GM12874 (cell line): Measurements from ENCODE around the gene GTPBP2.

Source experiments
- CTCF ChIP-seq: IDR thresholded peaks from 2 replicates; pipeline ENCODE4 v1.5.1; 2011; ENCODE audit warnings: low read depth, mild to moderate bottlenecking, control low read depth, low read length, moderate library complexity; ENCODE audit not compliant: insufficient read depth

The GTPBP2 gene

GRCh38 chr6:43623880-43624785 lies 4.9 kb downstream of the GTPBP2 start:
- TF ChIP-seq CTCF: no peak

- no peak for TF ChIP-seq CTCF
Measured at GRCh38 chr6:43622541-43622940, 6.5 kb downstream of the GTPBP2 start.

GRCh38 chr6:43621836-43622180 lies 7.3 kb downstream of the GTPBP2 start:
- TF ChIP-seq CTCF: no peak

GRCh38 chr6:43621078-43621835 lies 7.8 kb downstream of the GTPBP2 start:
- no peak for TF ChIP-seq CTCF

GRCh38 chr6:43616725-43617472 lies 12.2 kb downstream of the GTPBP2 start:
- TF ChIP-seq CTCF: no peak

- no peak for TF ChIP-seq CTCF
Measured at GRCh38 chr6:43614396-43614730, 14.7 kb downstream of the GTPBP2 start.
